ENCODE data around the gene ZNF678.
"Not testable (repeated sequence)": the region's sequence is repeated elsewhere in the genome, so short reads cannot be mapped to it uniquely, and the experiment has no call there.

The ZNF678 gene

GRCh38 chr1:227596222-227596621, 32.9 kb downstream of the ZNF678 start:
- not testable (repeated sequence) for H3K9ac ChIP-seq (ENCODE audit: low read depth, low read length, poor library complexity, severe bottlenecking); H4K20me1 ChIP-seq (ENCODE audit: insufficient read depth, low read length, poor library complexity, severe bottlenecking); H3F3A ChIP-seq (ENCODE audit: low read depth); H2AFZ ChIP-seq (ENCODE audit: low read length); H3K4me1 ChIP-seq (ENCODE audit: insufficient read depth, low read length, poor library complexity, severe bottlenecking); H3K9me2 ChIP-seq (replicated peaks; ENCODE audit: low read depth, low read length); H3K4me3 ChIP-seq (ENCODE audit: low read length, poor library complexity, severe bottlenecking); H3K4me2 ChIP-seq (ENCODE audit: low read depth, low read length, poor library complexity, severe bottlenecking); H3K36me3 ChIP-seq (ENCODE audit: insufficient read depth, low read length); H3K27me3 ChIP-seq (ENCODE audit: insufficient read depth, low read length, poor library complexity, severe bottlenecking)
- H3K9me3 ChIP-seq (ENCODE audit: insufficient read depth, low read depth, low read length): peaks cover 12% of the 10 kb centered on the region
- peaks cover 26% of the 10 kb centered on the region; the same call in 1 of the 2 replicates for H3K79me2 ChIP-seq (ENCODE audit: insufficient read depth, low read length)

- Histone ChIP-seq H2AFZ (ENCODE audit: low read length) (no peak overlapping the region), H3K36me3 (ENCODE audit: insufficient read depth, low read length) (no peaks in the 10 kb centered on the region; the same call in 1 of the 2 replicates), H3K9me3 (ENCODE audit: insufficient read depth, low read depth, low read length) (peaks cover 8% of the 10 kb centered on the region), H3K4me3 (ENCODE audit: low read length, poor library complexity, severe bottlenecking) (no peak overlapping the region), H3K9ac (ENCODE audit: low read depth, low read length, poor library complexity, severe bottlenecking) (no peak overlapping the region), H3F3A (ENCODE audit: low read depth) (no peaks in the 10 kb centered on the region), H3K79me2 (ENCODE audit: insufficient read depth, low read length) (peaks cover 55% of the 10 kb centered on the region), H3K27me3 (ENCODE audit: insufficient read depth, low read length, poor library complexity, severe bottlenecking) (no peaks in the 10 kb centered on the region), H4K20me1 (ENCODE audit: insufficient read depth, low read length, poor library complexity, severe bottlenecking) (no peaks in the 10 kb centered on the region), H3K9me2 (replicated peaks; ENCODE audit: low read depth, low read length) (no peaks in the 10 kb centered on the region), H3K4me2 (ENCODE audit: low read depth, low read length, poor library complexity, severe bottlenecking) (no peak overlapping the region), H3K4me1 (ENCODE audit: insufficient read depth, low read length, poor library complexity, severe bottlenecking) (no peaks in the 10 kb centered on the region)
- TF ChIP-seq EZH2phosphoT487 (IDR thresholded peaks at IDR 0.05; ENCODE audit: borderline replicate concordance) (no peak), CTCF (conservative IDR thresholded peaks at IDR 0.05; ENCODE audit: low read length) (no peak)
Measured at GRCh38 chr1:227603327-227603726, 40.0 kb downstream of the ZNF678 start.

- H3F3A ChIP-seq (ENCODE audit: low read depth): no peaks in the 10 kb centered on the region
- no peak overlapping the region for H3K9ac ChIP-seq (ENCODE audit: low read depth, low read length, poor library complexity, severe bottlenecking)
- no peaks in the 10 kb centered on the region for H3K4me1 ChIP-seq (ENCODE audit: insufficient read depth, low read length, poor library complexity, severe bottlenecking)
- no peaks in the 10 kb centered on the region; the same call in 1 of the 2 replicates for H3K36me3 ChIP-seq (ENCODE audit: insufficient read depth, low read length)
- peaks cover 10% of the 10 kb centered on the region for H3K9me3 ChIP-seq (ENCODE audit: insufficient read depth, low read depth, low read length)
- no peaks in the 10 kb centered on the region for H4K20me1 ChIP-seq (ENCODE audit: insufficient read depth, low read length, poor library complexity, severe bottlenecking)
- TF ChIP-seq CTCF (conservative IDR thresholded peaks at IDR 0.05; ENCODE audit: low read length): no peak
- TF ChIP-seq EZH2phosphoT487 (IDR thresholded peaks at IDR 0.05; ENCODE audit: borderline replicate concordance): no peak
- H3K9me2 ChIP-seq (replicated peaks; ENCODE audit: low read depth, low read length): no peaks in the 10 kb centered on the region
- no peak overlapping the region for H3K4me3 ChIP-seq (ENCODE audit: low read length, poor library complexity, severe bottlenecking)
- H3K79me2 ChIP-seq (ENCODE audit: insufficient read depth, low read length): peaks cover 55% of the 10 kb centered on the region
- H2AFZ ChIP-seq (ENCODE audit: low read length): no peak overlapping the region
- no peak overlapping the region for H3K4me2 ChIP-seq (ENCODE audit: low read depth, low read length, poor library complexity, severe bottlenecking)
- H3K27me3 ChIP-seq (ENCODE audit: insufficient read depth, low read length, poor library complexity, severe bottlenecking): no peaks in the 10 kb centered on the region
Measured at GRCh38 chr1:227604446-227604845, 41.1 kb downstream of the ZNF678 start.

GRCh38 chr1:227606271-227606670, 42.9 kb downstream of the ZNF678 start:
- H3F3A ChIP-seq (ENCODE audit: low read depth); H3K36me3 ChIP-seq (ENCODE audit: insufficient read depth, low read length): not testable (repeated sequence)

More at GRCh38 chr1:227606271-227606670, 42.9 kb downstream of the ZNF678 start:
- H3K9ac ChIP-seq (ENCODE audit: low read depth, low read length, poor library complexity, severe bottlenecking); H3K4me2 ChIP-seq (ENCODE audit: low read depth, low read length, poor library complexity, severe bottlenecking); H3K9me2 ChIP-seq (replicated peaks; ENCODE audit: low read depth, low read length); H4K20me1 ChIP-seq (ENCODE audit: insufficient read depth, low read length, poor library complexity, severe bottlenecking); H2AFZ ChIP-seq (ENCODE audit: low read length); H3K4me1 ChIP-seq (ENCODE audit: insufficient read depth, low read length, poor library complexity, severe bottlenecking); H3K9me3 ChIP-seq (ENCODE audit: insufficient read depth, low read depth, low read length); H3K4me3 ChIP-seq (ENCODE audit: low read length, poor library complexity, severe bottlenecking); H3K27me3 ChIP-seq (ENCODE audit: insufficient read depth, low read length, poor library complexity, severe bottlenecking): not testable (repeated sequence)
- peaks cover 48% of the 10 kb centered on the region for H3K79me2 ChIP-seq (ENCODE audit: insufficient read depth, low read length)
